ENCODE data around the gene PTPRB. TPM values are rescaled to one million over a fixed set of nuclear protein-coding genes. Genes with fewer than 3 reads are reported as not detected.

Gene PTPRB
- total and polyA plus RNA-seq, 11 donors = 17.0 to 41.5 (median 34.2) TPM

DNA sequence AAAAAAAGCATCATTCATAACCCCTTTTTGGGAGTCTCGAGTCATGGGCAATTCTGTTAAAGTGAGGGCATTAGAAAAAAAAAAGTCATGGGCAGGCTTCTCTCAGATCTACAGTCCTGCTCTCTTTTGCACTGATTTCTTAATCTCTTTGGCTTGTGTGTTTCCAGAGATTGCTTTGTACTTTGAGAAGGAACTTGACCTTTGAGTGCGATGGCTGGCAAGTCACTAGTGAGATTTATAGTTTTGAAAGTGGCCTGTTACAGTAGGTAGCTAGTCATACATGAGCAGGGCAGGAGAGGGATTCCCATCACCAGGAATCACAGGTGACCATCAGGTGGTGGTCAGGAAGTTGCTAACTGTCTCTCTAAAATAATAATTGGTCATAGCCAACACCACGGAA, 151.5 kb downstream of the PTPRB start:
- Histone ChIP-seq H3K4me3 (no peak overlapping the region), H3K36me3 (no peaks in the 10 kb centered on the region), H3K27me3 (no peaks in the 10 kb centered on the region), H3K9me3 (peaks cover 0 to 8% (median 2%) of the 10 kb centered on the region in 12 donors), H3K4me1 (no peaks in the 10 kb centered on the region), H3K27ac (no peak overlapping the region)
- intact Hi-C loops (cut with DNase I) = no loop called here
- TF ChIP-seq POLR2A (IDR thresholded peaks at IDR 0.05) = no peak
- TF ChIP-seq, protein P1, sequence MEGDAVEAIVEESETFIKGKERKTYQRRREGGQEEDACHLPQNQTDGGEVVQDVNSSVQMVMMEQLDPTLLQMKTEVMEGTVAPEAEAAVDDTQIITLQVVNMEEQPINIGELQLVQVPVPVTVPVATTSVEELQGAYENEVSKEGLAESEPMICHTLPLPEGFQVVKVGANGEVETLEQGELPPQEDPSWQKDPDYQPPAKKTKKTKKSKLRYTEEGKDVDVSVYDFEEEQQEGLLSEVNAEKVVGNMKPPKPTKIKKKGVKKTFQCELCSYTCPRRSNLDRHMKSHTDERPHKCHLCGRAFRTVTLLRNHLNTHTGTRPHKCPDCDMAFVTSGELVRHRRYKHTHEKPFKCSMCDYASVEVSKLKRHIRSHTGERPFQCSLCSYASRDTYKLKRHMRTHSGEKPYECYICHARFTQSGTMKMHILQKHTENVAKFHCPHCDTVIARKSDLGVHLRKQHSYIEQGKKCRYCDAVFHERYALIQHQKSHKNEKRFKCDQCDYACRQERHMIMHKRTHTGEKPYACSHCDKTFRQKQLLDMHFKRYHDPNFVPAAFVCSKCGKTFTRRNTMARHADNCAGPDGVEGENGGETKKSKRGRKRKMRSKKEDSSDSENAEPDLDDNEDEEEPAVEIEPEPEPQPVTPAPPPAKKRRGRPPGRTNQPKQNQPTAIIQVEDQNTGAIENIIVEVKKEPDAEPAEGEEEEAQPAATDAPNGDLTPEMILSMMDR (IDR thresholded peaks at IDR 0.05) = no peak
- WGBS, 4 donors = 81 to 92% (median 90%) methylated on average over 3 of the region's 3 CpGs
- DNase-seq = no peak
- no peak for ATAC-seq

- DNase-seq = no peak
- no peaks in the 10 kb centered on the region for H3K27me3 ChIP-seq
- TF ChIP-seq, protein P1 (IDR thresholded peaks at IDR 0.05) = no peak
- TF ChIP-seq POLR2A (IDR thresholded peaks at IDR 0.05) = no peak
- no peaks in the 10 kb centered on the region for H3K36me3 ChIP-seq
- no peaks in the 10 kb centered on the region for H3K4me1 ChIP-seq
- 71 to 88% (median 84%) methylated on average over 1 of the region's 1 CpG for WGBS, 4 donors
- no peak overlapping the region for H3K27ac ChIP-seq
- peaks cover 0 to 5% (median under 1%) of the 10 kb centered on the region in 12 donors for H3K9me3 ChIP-seq
- intact Hi-C loops (cut with DNase I) = no loop called here
- no peak for ATAC-seq
- H3K4me3 ChIP-seq = no peak overlapping the region
Observed at GRCh38 chr12:70484464-70484863, 152.8 kb downstream of the PTPRB start.

DNA sequence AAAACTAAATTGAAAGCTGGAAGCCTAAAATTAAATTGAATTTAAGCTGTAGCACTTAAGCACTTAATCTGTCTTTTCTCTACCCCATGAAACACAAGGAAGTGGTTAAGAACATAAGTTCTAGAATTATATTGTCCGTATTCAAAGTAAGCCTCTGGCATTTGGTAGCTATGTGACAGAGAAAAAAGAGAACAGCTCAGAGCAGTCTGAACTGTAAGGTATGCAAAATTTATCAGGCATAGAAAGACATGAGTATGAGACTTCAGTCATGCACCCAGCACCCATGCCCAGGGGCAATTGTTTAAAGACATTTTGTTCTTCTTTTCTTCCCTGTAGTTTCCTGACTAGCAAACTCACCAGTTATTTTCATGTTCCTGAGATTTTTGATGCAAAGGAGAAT, 154.5 kb downstream of the PTPRB start:
- no peak for TF ChIP-seq POLR2A (IDR thresholded peaks at IDR 0.05)
- TF ChIP-seq, protein P1 (IDR thresholded peaks at IDR 0.05) = no peak
- no peaks in the 10 kb centered on the region for H3K27me3 ChIP-seq
- no peak overlapping the region for H3K4me3 ChIP-seq
- H3K36me3 ChIP-seq = no peaks in the 10 kb centered on the region
- DNase-seq (no peak), ATAC-seq (no peak)
- WGBS, 4 donors = 87 to 90% (median 89%) methylated on average over 1 of the region's 1 CpG
- no peaks in the 10 kb centered on the region for H3K9me3 ChIP-seq
- intact Hi-C loops (cut with DNase I) = no loop called here
- H3K27ac ChIP-seq = no peak overlapping the region
- H3K4me1 ChIP-seq = no peaks in the 10 kb centered on the region

DNA sequence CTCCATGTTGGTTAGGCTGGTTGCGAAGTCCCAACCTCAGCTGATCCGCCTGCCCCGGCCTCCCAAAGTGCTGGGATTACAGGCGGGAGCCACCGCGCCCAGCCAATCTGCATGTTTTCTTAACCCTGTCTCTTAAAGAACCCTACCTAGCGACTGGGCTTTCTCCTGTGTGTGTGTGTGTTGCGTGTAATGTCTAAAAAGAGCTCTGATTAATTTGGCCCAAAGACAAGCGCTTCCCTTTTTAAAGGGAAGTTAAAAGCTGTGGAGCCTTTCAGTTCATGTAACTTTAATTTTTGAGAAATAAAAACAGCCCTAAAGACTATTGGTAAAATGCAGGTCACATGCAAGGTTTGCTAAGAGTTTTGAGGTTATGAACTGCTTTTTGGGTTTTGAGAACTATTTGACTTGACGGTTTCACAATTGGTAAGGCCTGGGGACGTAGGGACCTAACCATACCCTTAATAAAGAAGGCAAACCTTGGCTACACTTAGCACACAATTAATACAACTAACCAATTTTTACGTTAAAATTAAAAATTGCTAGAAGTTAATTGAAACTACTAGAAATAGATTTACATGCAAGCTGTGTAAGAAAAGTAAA, 167.9 kb downstream of the PTPRB start:
- WGBS, 4 donors = 92 to 97% (median 94%) methylated on average over 12 of the region's 12 CpGs
- no peak for TF ChIP-seq POLR2A (IDR thresholded peaks at IDR 0.05)
- TF ChIP-seq, protein P1 (IDR thresholded peaks at IDR 0.05) = no peak
- Histone ChIP-seq H3K4me1 (peaks cover 0 to 6% (median 0%) of the 10 kb centered on the region in 12 donors), H3K36me3 (no peaks in the 10 kb centered on the region), H3K9me3 (peaks cover 0 to 4% (median under 1%) of the 10 kb centered on the region in 12 donors), H3K27me3 (no peaks in the 10 kb centered on the region), H3K4me3 (no peak overlapping the region), H3K27ac (no peak overlapping the region)
- intact Hi-C loops (cut with DNase I) = no loop called here
- ATAC-seq (no peak), DNase-seq (no peak)
